K562 (cell line): ENCODE measurements around the gene KCNC3. TPM values are rescaled to one million over a fixed set of nuclear protein-coding genes. Genes with fewer than 3 reads are reported as not detected.

Experiments
- CBX2 ChIP-seq: fragments of 200-600 bp; sonication (generic); IDR thresholded peaks from one replicate; pipeline ENCODE4 v1.6.1; 2012; ENCODE audit warnings: mild to moderate bottlenecking, low read length, inconsistent platforms; ENCODE audit not compliant: insufficient read depth, poor library complexity, severe bottlenecking
- CHD2 ChIP-seq: IDR thresholded peaks from 2 replicates; pipeline ENCODE4 v1.6.1; 2011; ENCODE audit warnings: low read depth, low read length
- CXXC5 ChIP-seq: fragments of 250-450 bp; sonication (Bioruptor Pico); IDR thresholded peaks from 2 replicates; pipeline ENCODE4 v1.8.0; 2022; ENCODE audit warnings: inconsistent platforms, mild to moderate bottlenecking, moderate library complexity
- DPF2 ChIP-seq: fragments of 450-650 bp; IDR thresholded peaks from 2 replicates; pipeline ENCODE4 v1.6.1; 2016
- GTF2F1 ChIP-seq: IDR thresholded peaks from 2 replicates; pipeline ENCODE4 v1.6.1; 2011; ENCODE audit warnings: low read depth, low read length, improper control_type of control experiment
- HDAC1 ChIP-seq, 2 experiments: fragments of 450-650 bp; IDR thresholded peaks; 2 replicates each; pipeline ENCODE4 v1.6.1; 2016 to 2017; ENCODE audit warnings: inconsistent platforms in 1 of 2, mild to moderate bottlenecking in 1 of 2, moderate library complexity in 1 of 2
- HMGN3 ChIP-seq: IDR thresholded peaks from 2 replicates; pipeline ENCODE4 v1.6.1; 2011; ENCODE audit warnings: borderline replicate concordance, low read depth, mild to moderate bottlenecking, mixed read lengths, low read length; ENCODE audit not compliant: insufficient read length; ENCODE audit errors: extremely low read depth
- KAT8 ChIP-seq: fragments of 450-650 bp; IDR thresholded peaks from 2 replicates; pipeline ENCODE4 v1.6.1; 2016; ENCODE audit warnings: low read depth, mild to moderate bottlenecking
- KDM4B ChIP-seq, 2 experiments: fragments of 450-650 bp in 1 of 2; sonication (generic) in 1 of 2; IDR thresholded peaks; 2 replicates each; pipeline ENCODE4 v1.6.1; 2016 to 2017; ENCODE audit warnings: borderline replicate concordance in 2 of 2, antibody characterized with exemption in 1 of 2, low read depth in 1 of 2, mild to moderate bottlenecking in 1 of 2
- KDM5B ChIP-seq: fragments of 200-600 bp; sonication (generic); IDR thresholded peaks from 2 replicates; pipeline ENCODE4 v1.6.1; 2012; ENCODE audit warnings: low read depth, mild to moderate bottlenecking, moderate library complexity, low read length, control low read depth, inconsistent platforms; ENCODE audit not compliant: insufficient replicate concordance
- KLF1 ChIP-seq: fragments of 450-650 bp; IDR thresholded peaks from 2 replicates; pipeline ENCODE4 v1.6.1; 2016; ENCODE audit warnings: missing genetic modification characterization, missing compliant biosample characterization
- MEIS2 ChIP-seq: fragments of 450-650 bp; IDR thresholded peaks from 2 replicates; pipeline ENCODE4 v1.6.1; 2014; ENCODE audit warnings: mild to moderate bottlenecking; ENCODE audit not compliant: partially characterized antibody
- MTA1 ChIP-seq: fragments of 450-650 bp; IDR thresholded peaks from 2 replicates; pipeline ENCODE4 v1.6.1; 2017; ENCODE audit warnings: borderline replicate concordance
- NELFE ChIP-seq: IDR thresholded peaks from 2 replicates; pipeline ENCODE4 v1.6.1; 2011; ENCODE audit warnings: mild to moderate bottlenecking; ENCODE audit not compliant: insufficient read depth, insufficient read length
- NFE2 ChIP-seq: IDR thresholded peaks from 2 replicates; pipeline ENCODE4 v1.6.1; 2014; ENCODE audit warnings: antibody characterized with exemption, low read depth
- OTX1 ChIP-seq: fragments of 450-650 bp; formaldehyde crosslinking; IDR thresholded peaks from 2 replicates; pipeline ENCODE4 v1.4.0; 2022; ENCODE audit warnings: mild to moderate bottlenecking
- POLR2AphosphoS2 ChIP-seq: IDR thresholded peaks from 2 replicates; pipeline ENCODE4 v1.6.1; 2012; ENCODE audit warnings: low read length, improper control_type of control experiment
- SAP30 ChIP-seq: fragments of 200-600 bp; sonication (generic); IDR thresholded peaks from 2 replicates; pipeline ENCODE4 v1.6.1; 2012; ENCODE audit warnings: borderline replicate concordance, low read depth, mild to moderate bottlenecking, moderate library complexity, low read length, control low read depth, inconsistent platforms; ENCODE audit not compliant: insufficient read depth, poor library complexity, severe bottlenecking
- SP1 ChIP-seq: sonication (generic); formaldehyde crosslinking; IDR thresholded peaks from 2 replicates; pipeline ENCODE4 v1.8.1; 2022; ENCODE audit warnings: mild to moderate bottlenecking, missing genetic modification reagents
- ZBTB7A ChIP-seq: IDR thresholded peaks from 2 replicates; pipeline ENCODE4 v1.6.1; 2011; ENCODE audit warnings: low read depth, mild to moderate bottlenecking, low read length, moderate library complexity, borderline replicate concordance; ENCODE audit not compliant: control insufficient read depth
- ZC3H11A ChIP-seq: IDR thresholded peaks from 2 replicates; pipeline ENCODE4 v1.6.1; 2012; ENCODE audit warnings: low read depth, low read length, improper control_type of control experiment
- ZC3H8 ChIP-seq: fragments of 450-650 bp; IDR thresholded peaks from 2 replicates; pipeline ENCODE4 v1.6.1; 2017
- ZNF274 ChIP-seq: IDR thresholded peaks from 2 replicates; pipeline ENCODE4 v1.6.1; 2011; ENCODE audit warnings: low read depth, mild to moderate bottlenecking, low read length, moderate library complexity, borderline replicate concordance
- ZZZ3 ChIP-seq: fragments of 450-650 bp; IDR thresholded peaks from 2 replicates; pipeline ENCODE4 v1.6.1; 2016; ENCODE audit warnings: antibody characterized with exemption, mild to moderate bottlenecking, moderate library complexity
- polyA plus RNA-seq, 8 experiments: library from polyadenylated mRNA; depleted of rRNA in 4 of 8; stranded (reverse) in 5 of 8; unstranded in 3 of 8; fragments of >200 nt; fragmentation: Nextera tagmentation in 2 of 8; fragmentation: Illumina TruSeq in 1 of 8; extraction: Ambion mirVana in 2 of 8; extraction: Trizol in 1 of 8; gene quantifications; 2 replicates each; pipeline versions ENCODE4 v1.2.1 to v1.2.3, GENCODE V29; 2011 to 2014; ENCODE audit warnings: inconsistent platforms in 1 of 8, missing spikeins in 1 of 8
- total RNA-seq, 7 experiments: library from RNA; depleted of rRNA in 6 of 7; stranded (reverse); fragments of >200 nt in 6 of 7; fragmentation: Illumina TruSeq in 2 of 7; extraction: Trizol in 2 of 7; gene quantifications; 2 replicates each; pipeline versions ENCODE4 v1.2.1 to v1.2.3, GENCODE V29; 2011 to 2021; ENCODE audit warnings: low replicate concordance in 1 of 7
- TF ChIP-seq, protein P1 (sequence below): fragments of 450-650 bp; formaldehyde crosslinking; IDR thresholded peaks from 2 replicates; pipeline ENCODE4 v1.4.0; 2022; ENCODE audit warnings: missing genetic modification characterization
- TF ChIP-seq, protein P2 (sequence below), 2 experiments: fragments of 450-650 bp; conservative IDR thresholded peaks; 2 replicates each; pipeline ENCODE4 v1.6.1; 2017; ENCODE audit warnings: mild to moderate bottlenecking in 2 of 2, moderate library complexity in 2 of 2

Gene KCNC3
- total and polyA plus RNA-seq, 9 of the 15 experiments (the other 6 are each of a cell fraction or from before 2014, with no cell fraction given), result 0.03 to 26.2 (median 2.0) TPM

DNA sequence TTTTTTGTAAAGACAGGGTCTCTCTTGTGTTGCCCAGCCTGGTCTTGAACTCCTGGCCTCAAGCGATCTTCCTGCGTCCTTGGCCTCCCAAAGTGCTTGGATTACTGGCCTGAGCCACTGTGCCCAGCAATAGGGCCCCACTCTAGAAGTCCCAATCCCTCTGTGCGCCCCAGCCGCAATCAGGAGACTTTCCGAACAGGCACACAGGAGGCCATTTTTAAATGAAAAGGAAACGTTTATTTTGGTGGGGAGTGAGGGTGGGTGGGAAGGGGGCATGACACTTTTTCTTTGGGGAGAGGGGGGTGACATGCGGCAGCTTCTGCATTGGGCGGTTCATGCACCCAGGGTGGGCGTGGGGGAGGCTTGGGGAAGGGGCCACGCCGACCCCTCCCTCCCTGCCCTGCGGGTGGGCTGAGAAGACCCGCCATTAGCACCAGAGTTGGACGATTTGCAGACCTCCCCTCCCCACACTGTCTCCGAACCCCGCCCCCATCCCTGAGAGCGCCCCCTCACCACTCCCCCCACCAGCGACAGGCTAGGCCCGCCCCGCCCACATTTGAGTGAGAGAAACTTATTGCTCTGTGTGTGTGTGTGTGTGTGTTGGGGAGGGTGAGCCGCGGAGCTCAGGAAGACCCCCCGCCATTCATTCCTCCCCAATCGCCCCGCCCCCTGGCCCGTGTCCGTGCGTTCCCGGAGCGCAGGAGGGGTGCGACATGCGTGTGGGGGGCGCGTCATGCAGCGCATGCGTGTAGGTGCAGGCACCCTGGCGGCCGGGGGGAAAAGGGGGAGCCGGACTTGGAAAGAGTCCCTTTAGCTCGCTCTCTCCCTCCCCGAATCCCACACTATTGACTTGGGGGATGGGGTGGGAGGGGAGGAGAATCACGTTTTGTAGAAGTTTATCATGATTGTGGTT, 17.2 kb downstream of the KCNC3 start (continued):
- no peak for TF ChIP-seq HMGN3
- peak; percentile 51 for TF ChIP-seq CXXC5
- peak; percentile 40; the same call in 1 of the 2 replicates for TF ChIP-seq CHD2
- TF ChIP-seq KDM5B, result peak; percentile 10
- TF ChIP-seq GTF2F1, result no peak
- TF ChIP-seq KLF1 (tag), result no peak
- no peak for TF ChIP-seq CBX2
- no peak for TF ChIP-seq ZZZ3
- TF ChIP-seq POLR2AphosphoS2, result peak; percentile 76; the same call in 1 of the 2 replicates
- TF ChIP-seq, protein P1, sequence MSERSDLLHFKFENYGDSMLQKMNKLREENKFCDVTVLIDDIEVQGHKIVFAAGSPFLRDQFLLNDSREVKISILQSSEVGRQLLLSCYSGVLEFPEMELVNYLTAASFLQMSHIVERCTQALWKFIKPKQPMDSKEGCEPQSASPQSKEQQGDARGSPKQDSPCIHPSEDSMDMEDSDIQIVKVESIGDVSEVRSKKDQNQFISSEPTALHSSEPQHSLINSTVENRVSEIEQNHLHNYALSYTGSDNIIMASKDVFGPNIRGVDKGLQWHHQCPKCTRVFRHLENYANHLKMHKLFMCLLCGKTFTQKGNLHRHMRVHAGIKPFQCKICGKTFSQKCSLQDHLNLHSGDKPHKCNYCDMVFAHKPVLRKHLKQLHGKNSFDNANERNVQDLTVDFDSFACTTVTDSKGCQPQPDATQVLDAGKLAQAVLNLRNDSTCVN, result no peak
- TF ChIP-seq ZNF274, result no peak
- TF ChIP-seq SAP30, result no peak
- TF ChIP-seq NFE2, result no peak
- no peak for TF ChIP-seq OTX1 (CRISPR knock-in tag)
- no peak for TF ChIP-seq MTA1
- no peak for TF ChIP-seq ZC3H11A
- TF ChIP-seq SP1 (CRISPR knock-in tag), result peak; percentile 62
- no peak for TF ChIP-seq ZC3H8
- no peak for TF ChIP-seq NELFE
- TF ChIP-seq ZBTB7A, result peak; percentile 65; the same call in 1 of the 2 replicates
- TF ChIP-seq HDAC1 (IDR thresholded peaks at IDR 0.05), result 0 out of 4 replicates have a peak, but pooled peaks of 1 of the 2 experiments have one; percentile 31
- TF ChIP-seq, protein P2, sequence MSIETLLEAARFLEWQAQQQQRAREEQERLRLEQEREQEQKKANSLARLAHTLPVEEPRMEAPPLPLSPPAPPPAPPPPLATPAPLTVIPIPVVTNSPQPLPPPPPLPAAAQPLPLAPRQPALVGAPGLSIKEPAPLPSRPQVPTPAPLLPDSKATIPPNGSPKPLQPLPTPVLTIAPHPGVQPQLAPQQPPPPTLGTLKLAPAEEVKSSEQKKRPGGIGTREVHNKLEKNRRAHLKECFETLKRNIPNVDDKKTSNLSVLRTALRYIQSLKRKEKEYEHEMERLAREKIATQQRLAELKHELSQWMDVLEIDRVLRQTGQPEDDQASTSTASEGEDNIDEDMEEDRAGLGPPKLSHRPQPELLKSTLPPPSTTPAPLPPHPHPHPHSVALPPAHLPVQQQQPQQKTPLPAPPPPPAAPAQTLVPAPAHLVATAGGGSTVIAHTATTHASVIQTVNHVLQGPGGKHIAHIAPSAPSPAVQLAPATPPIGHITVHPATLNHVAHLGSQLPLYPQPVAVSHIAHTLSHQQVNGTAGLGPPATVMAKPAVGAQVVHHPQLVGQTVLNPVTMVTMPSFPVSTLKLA (conservative IDR thresholded peaks at IDR 0.05), result peak in 1 of 2 experiments; percentile 41; a peak in 1 of 4 replicates
- no peak for TF ChIP-seq KAT8
- TF ChIP-seq KDM4B (IDR thresholded peaks at IDR 0.05; ENCODE audit: borderline replicate concordance in 2 of 2, low read depth in 1 of 2), result no peak
- peak; percentile 21 for TF ChIP-seq MEIS2
- no peak for TF ChIP-seq DPF2
